SK-N-SH (cell line): ENCODE results near the gene ZNF684.

Experiments used
- GABPA ChIP-seq: IDR thresholded peaks from 2 replicates; pipeline ENCODE4 v1.4.0; 2012; ENCODE audit warnings: low read depth, mild to moderate bottlenecking
- GATA2 ChIP-seq: sonication (generic); formaldehyde crosslinking; IDR thresholded peaks from 2 replicates; pipeline ENCODE4 v1.5.0; 2020; ENCODE audit warnings: mild to moderate bottlenecking, missing genetic modification reagents
- SMC3 ChIP-seq: IDR thresholded peaks from 2 replicates; pipeline ENCODE4 v1.6.1; 2012; ENCODE audit warnings: low read depth, low read length, improper control_type of control experiment
- TAF1 ChIP-seq: IDR thresholded peaks from 2 replicates; pipeline ENCODE4 v1.6.1; 2012; ENCODE audit warnings: low read depth, mild to moderate bottlenecking, low read length, moderate library complexity, borderline replicate concordance
- TEAD4 ChIP-seq: IDR thresholded peaks from 2 replicates; pipeline ENCODE4 v1.4.0; 2012; ENCODE audit warnings: mild to moderate bottlenecking, borderline replicate concordance; ENCODE audit not compliant: insufficient read depth
- TF ChIP-seq, protein P1 (sequence below): IDR thresholded peaks from 2 replicates; pipeline ENCODE4 v1.4.0; 2012; ENCODE audit warnings: low read depth
- TF ChIP-seq, protein P2 (sequence below): IDR thresholded peaks from 2 replicates; pipeline ENCODE4 v1.6.1; 2012; ENCODE audit warnings: mild to moderate bottlenecking, low read depth, low read length, moderate library complexity

DNA sequence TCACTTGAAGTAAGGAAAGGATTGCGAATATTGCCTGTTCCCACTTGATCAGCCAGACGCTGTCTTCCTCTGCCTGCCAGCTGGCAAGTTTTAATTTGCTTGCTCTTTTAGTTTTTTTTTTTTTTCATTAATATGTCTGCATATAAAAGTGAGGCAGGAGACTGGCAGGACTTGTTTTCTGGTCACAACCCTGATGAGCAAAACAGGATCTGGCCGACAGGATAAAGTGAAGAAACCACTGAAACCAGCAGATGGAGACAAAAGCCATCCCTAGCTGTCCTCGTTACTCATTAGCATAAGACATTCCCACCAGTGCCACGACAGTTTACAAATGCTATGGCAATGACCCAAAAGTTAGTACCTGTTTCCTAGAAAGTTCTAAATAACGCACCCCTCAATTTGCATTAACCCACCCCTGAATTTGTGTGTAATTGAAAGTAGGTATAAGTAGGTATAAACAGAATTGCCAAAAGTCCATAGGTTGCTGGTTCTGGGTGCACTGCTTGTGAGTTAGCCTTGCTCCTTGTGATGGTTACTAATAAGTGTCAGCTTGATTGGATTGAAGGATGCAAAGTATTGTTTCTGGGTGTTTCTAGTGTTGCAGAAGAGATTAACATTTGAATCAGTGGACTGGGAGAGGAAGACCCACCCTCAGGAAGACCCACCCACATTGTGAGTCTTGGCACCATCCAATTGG lies 60.8 kb downstream of the ZNF684 start:
- TF ChIP-seq GABPA (no peak), TEAD4 (no peak), TAF1 (no peak), GATA2 (CRISPR knock-in tag) (no peak), SMC3 (peak; percentile 33; the same call in 1 of the 2 replicates)
- TF ChIP-seq, protein P1, sequence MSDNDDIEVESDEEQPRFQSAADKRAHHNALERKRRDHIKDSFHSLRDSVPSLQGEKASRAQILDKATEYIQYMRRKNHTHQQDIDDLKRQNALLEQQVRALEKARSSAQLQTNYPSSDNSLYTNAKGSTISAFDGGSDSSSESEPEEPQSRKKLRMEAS = no peak
- TF ChIP-seq, protein P2, sequence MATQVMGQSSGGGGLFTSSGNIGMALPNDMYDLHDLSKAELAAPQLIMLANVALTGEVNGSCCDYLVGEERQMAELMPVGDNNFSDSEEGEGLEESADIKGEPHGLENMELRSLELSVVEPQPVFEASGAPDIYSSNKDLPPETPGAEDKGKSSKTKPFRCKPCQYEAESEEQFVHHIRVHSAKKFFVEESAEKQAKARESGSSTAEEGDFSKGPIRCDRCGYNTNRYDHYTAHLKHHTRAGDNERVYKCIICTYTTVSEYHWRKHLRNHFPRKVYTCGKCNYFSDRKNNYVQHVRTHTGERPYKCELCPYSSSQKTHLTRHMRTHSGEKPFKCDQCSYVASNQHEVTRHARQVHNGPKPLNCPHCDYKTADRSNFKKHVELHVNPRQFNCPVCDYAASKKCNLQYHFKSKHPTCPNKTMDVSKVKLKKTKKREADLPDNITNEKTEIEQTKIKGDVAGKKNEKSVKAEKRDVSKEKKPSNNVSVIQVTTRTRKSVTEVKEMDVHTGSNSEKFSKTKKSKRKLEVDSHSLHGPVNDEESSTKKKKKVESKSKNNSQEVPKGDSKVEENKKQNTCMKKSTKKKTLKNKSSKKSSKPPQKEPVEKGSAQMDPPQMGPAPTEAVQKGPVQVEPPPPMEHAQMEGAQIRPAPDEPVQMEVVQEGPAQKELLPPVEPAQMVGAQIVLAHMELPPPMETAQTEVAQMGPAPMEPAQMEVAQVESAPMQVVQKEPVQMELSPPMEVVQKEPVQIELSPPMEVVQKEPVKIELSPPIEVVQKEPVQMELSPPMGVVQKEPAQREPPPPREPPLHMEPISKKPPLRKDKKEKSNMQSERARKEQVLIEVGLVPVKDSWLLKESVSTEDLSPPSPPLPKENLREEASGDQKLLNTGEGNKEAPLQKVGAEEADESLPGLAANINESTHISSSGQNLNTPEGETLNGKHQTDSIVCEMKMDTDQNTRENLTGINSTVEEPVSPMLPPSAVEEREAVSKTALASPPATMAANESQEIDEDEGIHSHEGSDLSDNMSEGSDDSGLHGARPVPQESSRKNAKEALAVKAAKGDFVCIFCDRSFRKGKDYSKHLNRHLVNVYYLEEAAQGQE = no peak
